ENCODE data around the gene TOP1. TPM values are rescaled to one million over a fixed set of nuclear protein-coding genes. Genes with fewer than 3 reads are reported as not detected.

Gene TOP1
- total RNA-seq, 1 experiment from 2014 or later: 29.1 TPM

DNA sequence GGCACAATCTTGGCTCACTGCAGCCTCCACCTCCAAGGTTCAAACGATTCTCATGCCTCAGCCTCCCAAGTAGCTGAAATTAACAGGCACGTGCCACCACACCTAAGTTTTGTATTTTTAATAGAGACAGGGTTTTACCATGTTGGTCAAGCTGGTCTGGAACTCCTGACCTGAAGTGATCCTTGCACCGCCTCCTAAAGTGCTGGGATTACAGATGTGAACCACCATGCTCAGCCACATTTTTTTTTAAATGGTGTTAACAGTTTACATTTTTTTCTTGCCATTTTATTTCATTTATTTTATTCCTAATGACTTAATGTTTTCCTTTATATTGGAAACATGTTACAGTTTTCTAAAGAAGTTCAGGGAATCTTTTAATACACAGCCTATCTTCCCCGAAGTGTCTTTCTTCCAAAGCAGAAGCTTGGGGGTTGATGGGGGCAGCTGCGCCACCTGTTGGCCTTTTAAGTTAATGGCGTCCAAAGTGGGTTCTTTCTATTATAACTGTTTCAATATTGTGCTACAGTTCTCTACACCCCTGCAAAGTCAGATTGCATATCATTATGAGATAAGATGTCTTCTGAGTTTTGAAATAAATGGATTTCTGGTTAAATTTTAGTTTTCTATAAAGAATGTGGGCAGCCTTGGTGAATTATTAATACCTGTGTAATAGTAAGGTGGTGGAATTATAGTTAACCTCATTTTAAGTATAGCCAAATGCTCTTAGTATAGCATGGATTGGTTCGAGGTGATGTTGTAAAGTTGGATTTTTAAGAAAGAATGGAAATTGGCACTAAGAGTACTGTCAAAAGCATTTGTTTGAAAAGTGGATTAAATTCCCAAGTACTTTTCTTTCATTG is 66.7 kb downstream of the TOP1 start:
- Histone ChIP-seq H3K36me3 (ENCODE audit: low read depth, low read length) (peaks cover 74% of the 10 kb centered on the region), H3K4me3 (ENCODE audit: low read length) (no peak overlapping the region), H3K9ac (ENCODE audit: low read length) (no peak overlapping the region), H3K4me2 (ENCODE audit: low read length) (no peak overlapping the region), H3K79me2 (ENCODE audit: low read length) (no peaks in the 10 kb centered on the region), H2AFZ (ENCODE audit: low read length) (no peak overlapping the region), H3K4me1 (ENCODE audit: insufficient read depth, low read length) (no peaks in the 10 kb centered on the region), H3K9me3 (ENCODE audit: low read length) (no peaks in the 10 kb centered on the region), H3K27ac (ENCODE audit: low read length) (no peak overlapping the region), H3K9me2 (replicated peaks; ENCODE audit: low read length) (no peaks in the 10 kb centered on the region), H4K20me1 (ENCODE audit: low read length) (no peaks in the 10 kb centered on the region), H3F3A (ENCODE audit: low read length, unreplicated experiment) (peaks cover 5% of the 10 kb centered on the region), H3K27me3 (ENCODE audit: low read length) (no peaks in the 10 kb centered on the region)
- peak; percentile 76 for ATAC-seq
- TF ChIP-seq EZH2phosphoT487 (IDR thresholded peaks at IDR 0.05; ENCODE audit: borderline replicate concordance, low read length) (no peak), EZH2 (IDR thresholded peaks at IDR 0.05; ENCODE audit: low read length, unreplicated experiment) (no peak)
- TF ChIP-seq, protein P1, sequence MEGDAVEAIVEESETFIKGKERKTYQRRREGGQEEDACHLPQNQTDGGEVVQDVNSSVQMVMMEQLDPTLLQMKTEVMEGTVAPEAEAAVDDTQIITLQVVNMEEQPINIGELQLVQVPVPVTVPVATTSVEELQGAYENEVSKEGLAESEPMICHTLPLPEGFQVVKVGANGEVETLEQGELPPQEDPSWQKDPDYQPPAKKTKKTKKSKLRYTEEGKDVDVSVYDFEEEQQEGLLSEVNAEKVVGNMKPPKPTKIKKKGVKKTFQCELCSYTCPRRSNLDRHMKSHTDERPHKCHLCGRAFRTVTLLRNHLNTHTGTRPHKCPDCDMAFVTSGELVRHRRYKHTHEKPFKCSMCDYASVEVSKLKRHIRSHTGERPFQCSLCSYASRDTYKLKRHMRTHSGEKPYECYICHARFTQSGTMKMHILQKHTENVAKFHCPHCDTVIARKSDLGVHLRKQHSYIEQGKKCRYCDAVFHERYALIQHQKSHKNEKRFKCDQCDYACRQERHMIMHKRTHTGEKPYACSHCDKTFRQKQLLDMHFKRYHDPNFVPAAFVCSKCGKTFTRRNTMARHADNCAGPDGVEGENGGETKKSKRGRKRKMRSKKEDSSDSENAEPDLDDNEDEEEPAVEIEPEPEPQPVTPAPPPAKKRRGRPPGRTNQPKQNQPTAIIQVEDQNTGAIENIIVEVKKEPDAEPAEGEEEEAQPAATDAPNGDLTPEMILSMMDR (conservative IDR thresholded peaks at IDR 0.05; ENCODE audit: low read depth, low read length): peak; percentile 96
- ChIA-PET CTCF (interaction anchor here (0.6 to 2.2 kb wide), 4 partner anchors 21 to 105 kb away, joined by 3 to 39 read pairs (median 4); no protein-coding TSS in a partner anchor), POLR2A (ENCODE audit: unreplicated experiment) (no interaction called here)
- no TSS peak for BruUV-seq (replicated peaks)
- intact Hi-C loops (cut with micrococcal nuclease): loop anchor here (1.0 kb wide), 2 partner anchors 105 to 127 kb away; no protein-coding TSS in a partner anchor
- DNase-seq: peak; percentile 69

DNA sequence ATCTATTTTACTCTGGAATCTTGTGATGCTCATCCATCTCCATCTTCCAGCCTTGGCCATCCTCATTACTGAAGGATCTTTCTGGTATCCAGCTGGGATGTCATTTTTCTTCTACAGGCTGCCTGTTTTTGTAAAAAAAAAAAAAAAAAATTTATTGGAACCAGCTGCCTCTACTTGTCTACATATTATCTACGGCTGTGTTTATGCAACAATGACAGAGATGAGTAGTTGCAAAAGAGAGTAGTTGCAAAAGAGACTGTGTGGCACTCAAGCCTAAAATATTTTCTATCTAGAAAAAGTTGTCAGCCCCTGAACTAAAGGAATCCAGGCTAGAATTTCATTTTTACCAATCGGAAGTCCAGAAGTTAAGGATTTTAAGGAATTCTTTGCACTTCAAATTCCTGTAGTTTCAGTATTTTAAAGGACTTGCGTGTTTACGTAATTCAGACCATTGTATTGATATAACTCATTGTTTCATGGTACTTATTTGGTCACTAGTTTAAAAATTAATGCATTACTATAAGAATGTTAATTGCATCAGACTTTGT is 70.2 kb downstream of the TOP1 start:
- Histone ChIP-seq H3F3A (ENCODE audit: low read length, unreplicated experiment) (peaks cover 5% of the 10 kb centered on the region), H3K9me3 (ENCODE audit: low read length) (no peaks in the 10 kb centered on the region), H3K4me2 (ENCODE audit: low read length) (no peak overlapping the region), H3K4me3 (ENCODE audit: low read length) (no peak overlapping the region), H3K9me2 (replicated peaks; ENCODE audit: low read length) (no peaks in the 10 kb centered on the region), H3K79me2 (ENCODE audit: low read length) (no peaks in the 10 kb centered on the region), H3K36me3 (ENCODE audit: low read depth, low read length) (peaks cover 79% of the 10 kb centered on the region), H4K20me1 (ENCODE audit: low read length) (no peaks in the 10 kb centered on the region), H3K4me1 (ENCODE audit: insufficient read depth, low read length) (no peaks in the 10 kb centered on the region), H3K9ac (ENCODE audit: low read length) (no peak overlapping the region), H3K27ac (ENCODE audit: low read length) (no peak overlapping the region), H2AFZ (ENCODE audit: low read length) (no peak overlapping the region), H3K27me3 (ENCODE audit: low read length) (no peaks in the 10 kb centered on the region)
- TF ChIP-seq, protein P1 (conservative IDR thresholded peaks at IDR 0.05; ENCODE audit: low read depth, low read length): no peak
- TF ChIP-seq EZH2phosphoT487 (IDR thresholded peaks at IDR 0.05; ENCODE audit: borderline replicate concordance, low read length) (no peak), EZH2 (IDR thresholded peaks at IDR 0.05; ENCODE audit: low read length, unreplicated experiment) (no peak)
- no TSS peak for BruUV-seq (replicated peaks)
- no peak for ATAC-seq
- intact Hi-C loops (cut with micrococcal nuclease): no loop called here
- POLR2A ChIA-PET (ENCODE audit: unreplicated experiment): no interaction called here
- CTCF ChIA-PET: no interaction called here
- DNase-seq: no peak

DNA sequence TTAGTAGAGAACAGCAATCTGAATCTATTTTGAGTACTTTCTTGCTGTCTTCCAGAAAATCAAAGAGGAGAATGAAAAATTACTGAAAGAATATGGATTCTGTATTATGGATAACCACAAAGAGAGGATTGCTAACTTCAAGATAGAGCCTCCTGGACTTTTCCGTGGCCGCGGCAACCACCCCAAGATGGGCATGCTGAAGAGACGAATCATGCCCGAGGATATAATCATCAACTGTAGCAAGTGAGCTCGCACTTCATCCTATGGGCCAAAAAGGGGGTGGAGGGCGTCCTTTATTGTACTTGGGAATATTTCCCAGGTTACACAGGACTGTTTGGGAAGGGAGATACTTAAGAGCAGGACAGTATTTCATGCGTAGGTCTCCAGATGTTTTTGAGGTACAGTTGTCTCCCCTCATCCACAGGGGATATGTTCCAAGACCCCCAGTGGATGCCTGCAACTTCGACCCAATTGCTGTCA is 71.4 kb downstream of the TOP1 start:
- POLR2A ChIA-PET (ENCODE audit: unreplicated experiment): no interaction called here
- no peaks in the 10 kb centered on the region for H3K9me2 ChIP-seq (replicated peaks; ENCODE audit: low read length)
- no peak overlapping the region for H3K27ac ChIP-seq (ENCODE audit: low read length)
- DNase-seq (no peak), ATAC-seq (no peak)
- H3K4me2 ChIP-seq (ENCODE audit: low read length): no peak overlapping the region
- BruUV-seq (replicated peaks): no TSS peak
- CTCF ChIA-PET: no interaction called here
- TF ChIP-seq, protein P1 (conservative IDR thresholded peaks at IDR 0.05; ENCODE audit: low read depth, low read length): no peak
- TF ChIP-seq EZH2 (IDR thresholded peaks at IDR 0.05; ENCODE audit: low read length, unreplicated experiment) (no peak), EZH2phosphoT487 (IDR thresholded peaks at IDR 0.05; ENCODE audit: borderline replicate concordance, low read length) (no peak)
- peaks cover 81% of the 10 kb centered on the region for H3K36me3 ChIP-seq (ENCODE audit: low read depth, low read length)
- no peaks in the 10 kb centered on the region for H4K20me1 ChIP-seq (ENCODE audit: low read length)
- no peaks in the 10 kb centered on the region for H3K79me2 ChIP-seq (ENCODE audit: low read length)
- no peak overlapping the region for H3K9ac ChIP-seq (ENCODE audit: low read length)
- intact Hi-C loops (cut with micrococcal nuclease): no loop called here
- H3F3A ChIP-seq (ENCODE audit: low read length, unreplicated experiment): no peaks in the 10 kb centered on the region
- H3K9me3 ChIP-seq (ENCODE audit: low read length): no peaks in the 10 kb centered on the region
- H3K4me3 ChIP-seq (ENCODE audit: low read length): no peak overlapping the region
- H3K27me3 ChIP-seq (ENCODE audit: low read length): no peaks in the 10 kb centered on the region
- no peak overlapping the region for H2AFZ ChIP-seq (ENCODE audit: low read length)
- H3K4me1 ChIP-seq (ENCODE audit: insufficient read depth, low read length): no peaks in the 10 kb centered on the region

All from PC-3 (cell line).